Gastrocnemius medialis (tissue), 4 donors: ENCODE data around the gene TTN.

Experiments used
- POLR2A ChIP-seq, 2 donors: fragments of 450-650 bp; IDR thresholded peaks; one replicate each; pipeline ENCODE4 v1.6.1; 2017; ENCODE audit warnings: antibody characterized with exemption in 2 of 2, mild to moderate bottlenecking in 2 of 2, moderate library complexity in 2 of 2
- TF ChIP-seq, protein P1 (sequence below), 5 experiments: fragments of 450-650 bp in 3 of 5; fragments of 200-600 bp in 2 of 5; sonication (generic) in 2 of 5; IDR thresholded peaks in 4 of 5; conservative IDR thresholded peaks in 1 of 5; 1 replicate in 4 of 5; 2 replicates in 1 of 5; pipeline ENCODE4 v1.5.1; 2016 to 2019; ENCODE audit warnings: antibody characterized with exemption in 5 of 5, mild to moderate bottlenecking in 3 of 5, moderate library complexity in 3 of 5

DNA sequence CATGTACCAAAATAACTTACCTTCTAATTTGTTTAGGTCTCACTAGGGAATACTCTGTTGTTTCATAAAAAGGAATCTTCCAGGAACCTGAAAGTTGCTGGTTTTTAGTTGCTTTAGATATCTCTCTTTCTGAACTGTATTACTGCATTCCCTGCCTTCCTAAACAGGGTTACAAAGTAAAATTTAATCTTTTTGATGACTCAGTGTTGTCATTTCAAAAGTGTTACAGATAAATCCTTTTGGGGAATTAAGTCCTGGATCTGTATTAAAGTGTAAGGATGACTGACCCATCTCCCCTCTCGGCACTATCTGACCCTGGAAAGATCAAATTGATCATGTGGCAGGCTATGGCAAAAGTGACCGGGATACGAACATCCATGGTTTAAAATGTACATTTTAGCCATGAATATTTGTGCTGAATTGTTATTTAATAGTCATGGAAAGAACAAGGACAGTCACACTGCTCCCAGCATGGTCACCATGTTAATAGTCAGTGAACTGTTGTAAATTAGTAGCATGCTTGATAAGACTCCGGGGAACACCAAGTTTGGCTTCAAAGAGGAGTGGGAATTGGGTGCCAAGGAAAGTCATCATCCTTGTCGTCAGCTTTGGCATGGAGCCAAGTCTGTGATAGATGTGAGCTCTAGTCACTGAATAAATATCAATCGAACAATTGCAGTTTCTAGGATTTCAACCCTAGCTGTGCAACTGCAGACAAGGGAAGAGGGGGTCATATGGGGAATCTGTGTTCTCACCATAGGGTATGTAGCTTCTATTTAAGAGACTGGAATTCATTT, 322.8 kb downstream of the TTN start:
- TF ChIP-seq, protein P1, sequence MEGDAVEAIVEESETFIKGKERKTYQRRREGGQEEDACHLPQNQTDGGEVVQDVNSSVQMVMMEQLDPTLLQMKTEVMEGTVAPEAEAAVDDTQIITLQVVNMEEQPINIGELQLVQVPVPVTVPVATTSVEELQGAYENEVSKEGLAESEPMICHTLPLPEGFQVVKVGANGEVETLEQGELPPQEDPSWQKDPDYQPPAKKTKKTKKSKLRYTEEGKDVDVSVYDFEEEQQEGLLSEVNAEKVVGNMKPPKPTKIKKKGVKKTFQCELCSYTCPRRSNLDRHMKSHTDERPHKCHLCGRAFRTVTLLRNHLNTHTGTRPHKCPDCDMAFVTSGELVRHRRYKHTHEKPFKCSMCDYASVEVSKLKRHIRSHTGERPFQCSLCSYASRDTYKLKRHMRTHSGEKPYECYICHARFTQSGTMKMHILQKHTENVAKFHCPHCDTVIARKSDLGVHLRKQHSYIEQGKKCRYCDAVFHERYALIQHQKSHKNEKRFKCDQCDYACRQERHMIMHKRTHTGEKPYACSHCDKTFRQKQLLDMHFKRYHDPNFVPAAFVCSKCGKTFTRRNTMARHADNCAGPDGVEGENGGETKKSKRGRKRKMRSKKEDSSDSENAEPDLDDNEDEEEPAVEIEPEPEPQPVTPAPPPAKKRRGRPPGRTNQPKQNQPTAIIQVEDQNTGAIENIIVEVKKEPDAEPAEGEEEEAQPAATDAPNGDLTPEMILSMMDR (IDR thresholded peaks at IDR 0.05 in 4 of 5, conservative IDR thresholded peaks at IDR 0.05 in 1 of 5): no peak
- no peak for TF ChIP-seq POLR2A (IDR thresholded peaks at IDR 0.05)
